ENCODE results near the gene CACNA2D1. TPM values are rescaled to one million over a fixed set of nuclear protein-coding genes. Genes with fewer than 3 reads are reported as not detected.

CACNA2D1 gene
- total and polyA plus RNA-seq, 8 donors = 0.79 to 5.0 (median 2.1) TPM

- WGBS, 2 donors = 63 to 64% methylated on average over 3 of the region's 3 CpGs
- no peaks in the 10 kb centered on the region for H3K4me1 ChIP-seq
- H3K36me3 ChIP-seq = no peaks in the 10 kb centered on the region
- intact Hi-C loops (cut with DNase I) = no loop called here
- ATAC-seq = no peak
- H3K27me3 ChIP-seq = no peaks in the 10 kb centered on the region
- H3K9me3 ChIP-seq = no peaks in the 10 kb centered on the region
- no peak for DNase-seq
- H3K27ac ChIP-seq = no peak overlapping the region
- no peak for TF ChIP-seq CTCF (IDR thresholded peaks at IDR 0.05)
- H3K4me3 ChIP-seq = no peak overlapping the region
- FAIRE-seq = no peak
Observed at GRCh38 chr7:82230811-82231581, 212.6 kb downstream of the CACNA2D1 start.

GRCh38 chr7:82229164-82229563, 214.4 kb downstream of the CACNA2D1 start:
- no peak for FAIRE-seq
- Histone ChIP-seq H3K27ac (no peak overlapping the region), H3K4me1 (no peaks in the 10 kb centered on the region), H3K27me3 (no peaks in the 10 kb centered on the region), H3K9me3 (no peaks in the 10 kb centered on the region), H3K4me3 (no peak overlapping the region), H3K36me3 (no peaks in the 10 kb centered on the region)
- 75 to 77% methylated on average over 2 of the region's 2 CpGs for WGBS, 2 donors
- no peak for DNase-seq
- no peak for ATAC-seq
- no peak for TF ChIP-seq CTCF (IDR thresholded peaks at IDR 0.05)
- intact Hi-C loops (cut with DNase I) = no loop called here

GRCh38 chr7:82226191-82226590, 217.4 kb downstream of the CACNA2D1 start:
- no peak overlapping the region for H3K4me3 ChIP-seq
- no peaks in the 10 kb centered on the region for H3K4me1 ChIP-seq
- DNase-seq (no peak), FAIRE-seq (no peak), ATAC-seq (no peak)
- no peak for TF ChIP-seq CTCF (IDR thresholded peaks at IDR 0.05)
- no peaks in the 10 kb centered on the region for H3K36me3 ChIP-seq
- H3K27me3 ChIP-seq = no peaks in the 10 kb centered on the region
- H3K27ac ChIP-seq = no peak overlapping the region
- intact Hi-C loops (cut with DNase I) = no loop called here
- H3K9me3 ChIP-seq = no peaks in the 10 kb centered on the region
- 68 to 77% methylated on average over 3 of the region's 3 CpGs for WGBS, 2 donors

GRCh38 chr7:82224529-82224928, 219.0 kb downstream of the CACNA2D1 start:
- H3K27me3 ChIP-seq = peaks cover 0 to 4% (median 0%) of the 10 kb centered on the region in 4 donors
- no peaks in the 10 kb centered on the region for H3K36me3 ChIP-seq
- TF ChIP-seq CTCF (IDR thresholded peaks at IDR 0.05) = no peak
- H3K4me3 ChIP-seq = no peak overlapping the region
- intact Hi-C loops (cut with DNase I) = no loop called here
- ATAC-seq (no peak), DNase-seq (no peak), FAIRE-seq (no peak)
- H3K9me3 ChIP-seq = no peaks in the 10 kb centered on the region
- no peak overlapping the region for H3K27ac ChIP-seq
- 79 to 87% methylated on average over 6 of the region's 6 CpGs for WGBS, 2 donors
- no peaks in the 10 kb centered on the region for H3K4me1 ChIP-seq

GRCh38 chr7:82223580-82223979, 220.0 kb downstream of the CACNA2D1 start:
- no peaks in the 10 kb centered on the region for H3K4me1 ChIP-seq
- TF ChIP-seq CTCF (IDR thresholded peaks at IDR 0.05) = no peak
- intact Hi-C loops (cut with DNase I) = no loop called here
- FAIRE-seq (no peak), ATAC-seq (no peak), DNase-seq (no peak)
- H3K27me3 ChIP-seq = peaks cover 0 to 5% (median 0%) of the 10 kb centered on the region in 4 donors
- no peak overlapping the region for H3K4me3 ChIP-seq
- 61 to 65% methylated on average over 3 of the region's 3 CpGs for WGBS, 2 donors
- H3K27ac ChIP-seq = no peak overlapping the region
- H3K9me3 ChIP-seq = no peaks in the 10 kb centered on the region
- H3K36me3 ChIP-seq = no peaks in the 10 kb centered on the region

Data from pancreas (tissue), 10 donors.